ENCODE results near the gene MED25.

The MED25 gene

GRCh38 chr19:49858088-49858985, 40.2 kb downstream of the MED25 start:
- DNase-seq (ENCODE audit: low read depth) = no peak

- DNase-seq (ENCODE audit: low read depth) = no peak
Measured at GRCh38 chr19:49859682-49860335, 41.7 kb downstream of the MED25 start.

DNA sequence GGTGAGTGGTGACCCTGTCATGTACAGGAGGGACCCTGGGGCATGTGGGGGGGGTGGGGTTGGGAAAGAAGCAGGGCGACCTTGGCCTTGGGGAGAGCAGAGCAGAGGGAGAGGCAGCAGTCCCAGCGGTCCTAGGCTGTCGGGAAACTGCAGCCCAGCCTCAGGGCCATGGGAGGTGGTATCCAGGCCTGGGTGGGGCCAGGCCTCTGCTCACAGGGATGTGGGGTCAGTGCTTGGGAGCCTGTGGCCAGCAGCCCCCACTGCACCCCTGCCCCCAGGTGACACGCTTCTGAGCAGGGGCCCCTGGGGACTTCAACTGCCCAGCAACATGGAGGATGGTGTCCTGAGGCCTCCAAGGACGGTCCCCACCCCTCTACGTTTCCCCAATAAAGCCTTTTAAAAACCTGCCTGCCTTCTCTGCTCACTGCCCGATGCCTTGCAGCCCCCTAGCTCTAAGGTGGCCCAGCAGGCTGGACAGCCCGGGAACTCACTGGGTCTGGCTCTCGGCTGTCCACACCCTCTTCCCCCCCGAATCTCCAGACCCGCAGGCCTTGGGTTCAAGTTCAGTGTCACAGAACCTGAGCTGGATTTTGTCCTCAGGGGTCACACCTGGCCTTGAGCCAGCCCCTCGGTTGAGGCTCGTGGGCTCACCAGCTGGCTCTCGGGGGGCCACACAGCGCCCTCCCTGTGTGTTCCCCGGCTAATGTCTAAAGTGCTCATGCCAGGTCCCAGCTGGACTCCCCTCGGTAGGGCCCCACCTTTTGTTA, 42.4 kb downstream of the MED25 start:
- DNase-seq (ENCODE audit: low read depth) = no peak

DNA sequence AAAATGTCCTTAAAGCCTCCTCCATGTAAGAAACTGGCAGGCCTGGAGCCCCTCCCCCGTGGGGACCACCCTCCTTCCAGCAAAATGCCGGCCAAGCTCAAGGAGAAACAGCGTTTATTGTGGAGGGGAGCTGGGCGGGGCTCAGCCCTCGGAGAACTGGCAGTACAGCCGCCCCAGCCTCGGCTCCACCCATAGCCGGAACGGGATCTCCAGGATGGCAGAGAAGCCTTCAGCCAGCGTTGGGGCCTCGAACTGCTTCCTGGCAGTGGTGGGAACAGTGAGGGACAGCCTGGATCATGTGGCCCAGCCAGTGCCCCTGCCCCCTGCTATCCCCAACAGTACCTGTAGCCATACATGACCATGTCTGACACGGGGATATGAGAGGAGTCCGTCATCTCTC, 43.0 kb downstream of the MED25 start:
- DNase-seq (ENCODE audit: low read depth) = no peak

- no peak for DNase-seq (ENCODE audit: low read depth)
Measured at GRCh38 chr19:49861541-49862378, 43.7 kb downstream of the MED25 start.

DNA sequence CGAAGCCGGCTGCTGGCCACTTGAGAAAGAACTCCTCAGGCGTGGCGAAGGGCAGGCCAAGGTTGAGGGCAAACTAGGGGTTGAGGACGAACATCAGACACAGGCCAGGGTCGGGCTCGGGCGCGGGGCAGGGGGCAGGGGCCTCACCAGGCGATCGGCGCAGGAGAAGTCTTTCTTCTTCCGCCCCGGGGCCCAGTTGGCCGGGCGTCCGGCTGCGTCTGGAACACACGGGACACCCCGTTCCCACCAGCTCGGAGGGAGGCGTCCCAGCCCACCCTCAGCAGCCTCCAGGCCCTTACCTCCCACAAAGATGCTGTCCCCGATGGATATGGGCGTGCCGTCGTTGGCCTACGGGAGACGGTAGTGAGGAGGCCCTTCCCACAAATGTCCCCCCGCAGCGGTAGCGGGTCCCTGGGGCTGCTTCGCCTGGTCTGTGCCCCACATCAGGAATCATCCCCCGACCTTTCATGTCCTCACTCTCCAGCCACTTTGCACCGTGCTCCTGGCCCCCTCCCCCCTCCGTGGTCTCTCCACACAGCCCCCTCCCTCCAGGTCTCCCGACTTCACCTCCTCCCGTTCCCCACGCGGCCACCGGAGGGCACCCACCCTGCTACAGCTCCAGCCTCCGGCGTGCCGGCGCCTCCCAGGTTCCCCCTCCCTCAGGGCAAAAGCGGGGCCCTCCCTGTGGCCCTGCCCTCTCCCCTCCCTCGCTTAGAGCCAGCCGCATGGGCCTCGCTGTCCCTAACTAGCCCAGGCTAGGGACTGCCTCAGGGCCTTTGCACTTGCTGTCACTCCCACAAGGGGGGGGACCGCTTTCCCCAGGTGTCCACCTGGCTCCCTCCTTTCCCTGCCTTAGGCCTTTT, 44.5 kb downstream of the MED25 start:
- no peak for DNase-seq (ENCODE audit: low read depth)

DNA sequence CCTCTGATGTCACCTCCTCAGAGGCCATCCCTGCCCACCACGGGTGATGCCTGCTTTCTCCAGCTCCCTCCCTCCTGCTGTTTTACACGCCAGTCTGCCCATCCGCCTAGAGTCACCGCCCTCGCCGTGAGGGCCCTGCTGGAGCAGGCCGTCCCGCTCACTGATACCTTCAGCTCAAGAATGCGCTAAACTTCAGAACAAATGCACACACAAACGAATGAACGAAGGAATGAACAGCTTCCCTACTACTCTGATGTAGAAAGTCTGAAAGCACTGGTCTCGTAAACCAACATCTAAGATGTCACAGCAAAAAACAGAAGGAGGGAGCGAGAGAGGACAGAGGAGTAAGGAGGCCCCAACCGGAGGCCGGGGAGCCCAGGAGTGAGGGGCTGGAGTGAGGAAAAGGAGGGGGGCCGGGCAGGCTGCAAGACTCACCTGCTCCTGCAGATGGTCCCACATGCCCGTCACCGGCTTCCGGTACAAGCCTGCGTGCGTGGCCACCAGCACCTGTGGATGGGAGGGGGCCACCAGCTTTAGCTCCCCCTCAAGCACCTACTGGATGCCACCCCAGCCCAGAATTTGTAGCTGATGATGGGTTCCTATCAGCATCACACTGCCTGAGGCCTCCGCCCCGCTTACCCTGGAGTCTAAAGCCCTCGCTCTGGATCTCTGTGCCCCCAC, 45.3 kb downstream of the MED25 start:
- no peak for DNase-seq (ENCODE audit: low read depth)

DNA sequence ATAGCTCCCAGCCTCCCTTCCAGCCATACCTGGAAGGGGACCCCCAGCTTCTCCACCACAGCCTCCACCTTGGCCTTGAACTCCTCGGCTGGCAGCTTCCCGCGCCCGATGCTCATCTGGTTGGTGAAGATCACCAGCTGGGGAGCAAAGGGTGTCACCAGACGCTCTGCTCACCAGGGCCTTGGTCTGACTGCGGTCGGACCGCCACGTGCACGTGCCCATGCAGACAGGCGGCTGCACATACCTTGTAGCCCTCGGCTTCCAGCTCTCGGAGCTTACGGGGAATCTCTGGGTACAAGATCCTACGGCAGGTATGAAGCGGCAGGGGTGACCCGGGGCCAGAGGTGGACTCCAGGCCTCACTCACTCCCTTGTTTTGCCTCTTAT, 45.8 kb downstream of the MED25 start:
- no peak for DNase-seq (ENCODE audit: low read depth)

DNA sequence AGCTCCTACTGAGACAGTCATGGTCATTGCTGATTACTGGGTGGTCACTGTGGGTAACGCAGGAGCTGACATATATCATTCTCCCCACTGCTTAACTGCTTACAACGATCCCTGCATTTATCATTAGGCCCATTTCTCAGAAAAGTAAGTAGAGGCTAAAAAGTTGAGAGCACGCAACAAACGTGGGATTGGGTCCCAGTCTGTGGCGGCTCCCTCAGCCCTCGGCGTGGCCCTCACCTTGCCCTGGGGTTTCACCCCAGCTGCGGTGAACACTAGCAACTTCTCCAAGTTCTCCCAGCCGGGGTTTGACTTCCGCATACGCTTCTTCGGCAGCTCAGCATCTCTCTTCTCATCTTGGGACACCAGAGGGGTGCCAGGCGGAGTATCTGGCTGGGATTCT, 46.8 kb downstream of the MED25 start:
- DNase-seq (ENCODE audit: low read depth) = no peak

DNA sequence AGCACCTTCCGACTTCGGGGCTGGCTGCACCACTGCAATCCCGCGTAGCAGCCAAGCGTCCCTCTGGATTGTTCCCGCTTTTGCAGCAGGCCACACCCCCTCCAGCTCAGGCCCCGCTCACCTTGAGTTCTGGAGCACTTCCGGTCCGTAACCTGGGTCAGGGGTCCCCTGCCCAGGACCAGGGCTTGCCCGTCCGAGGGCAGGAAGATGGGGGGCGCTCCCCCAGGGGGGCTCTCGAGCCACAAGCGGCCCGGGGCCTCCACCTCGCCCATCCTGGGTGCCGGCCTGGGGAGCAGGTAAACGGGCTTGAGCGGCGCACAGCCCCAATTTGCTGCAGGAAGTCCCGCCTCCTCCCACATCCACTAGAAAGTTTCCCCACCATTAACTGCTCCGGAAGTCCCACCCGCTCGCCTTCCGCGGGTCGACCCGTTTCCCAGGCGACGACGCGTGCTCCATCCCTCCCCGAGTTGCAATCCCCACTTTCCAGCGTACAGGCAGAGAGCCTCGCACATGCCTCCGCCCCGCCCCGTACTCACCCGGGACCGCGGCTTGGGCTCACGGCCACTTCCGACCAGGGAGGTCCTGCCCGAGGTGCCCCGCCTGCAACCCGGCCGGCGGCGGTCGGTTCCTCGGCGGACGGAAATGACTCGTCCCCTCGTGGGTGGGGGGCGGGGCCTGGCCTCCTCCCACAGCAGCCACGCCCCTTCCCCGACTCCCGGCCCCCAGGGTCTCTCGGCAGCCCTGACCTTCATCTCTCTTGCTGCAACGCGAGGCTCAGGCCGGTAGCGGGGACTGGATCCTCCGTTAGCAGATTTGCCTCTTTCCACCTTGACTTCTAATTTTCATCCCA, 49.1 kb downstream of the MED25 start, which contains the start of gene PNKP:
Gene PNKP, minus strand, starts transcription at position 644 of the 850 bp plus-strand sequence. Its CDS starts 372 bp downstream, at position 272.
- DNase-seq (ENCODE audit: low read depth) = peak; percentile 79

- DNase-seq (ENCODE audit: low read depth) = no peak
Measured at GRCh38 chr19:49869009-49869483, 51.0 kb downstream of the MED25 start.

DNA sequence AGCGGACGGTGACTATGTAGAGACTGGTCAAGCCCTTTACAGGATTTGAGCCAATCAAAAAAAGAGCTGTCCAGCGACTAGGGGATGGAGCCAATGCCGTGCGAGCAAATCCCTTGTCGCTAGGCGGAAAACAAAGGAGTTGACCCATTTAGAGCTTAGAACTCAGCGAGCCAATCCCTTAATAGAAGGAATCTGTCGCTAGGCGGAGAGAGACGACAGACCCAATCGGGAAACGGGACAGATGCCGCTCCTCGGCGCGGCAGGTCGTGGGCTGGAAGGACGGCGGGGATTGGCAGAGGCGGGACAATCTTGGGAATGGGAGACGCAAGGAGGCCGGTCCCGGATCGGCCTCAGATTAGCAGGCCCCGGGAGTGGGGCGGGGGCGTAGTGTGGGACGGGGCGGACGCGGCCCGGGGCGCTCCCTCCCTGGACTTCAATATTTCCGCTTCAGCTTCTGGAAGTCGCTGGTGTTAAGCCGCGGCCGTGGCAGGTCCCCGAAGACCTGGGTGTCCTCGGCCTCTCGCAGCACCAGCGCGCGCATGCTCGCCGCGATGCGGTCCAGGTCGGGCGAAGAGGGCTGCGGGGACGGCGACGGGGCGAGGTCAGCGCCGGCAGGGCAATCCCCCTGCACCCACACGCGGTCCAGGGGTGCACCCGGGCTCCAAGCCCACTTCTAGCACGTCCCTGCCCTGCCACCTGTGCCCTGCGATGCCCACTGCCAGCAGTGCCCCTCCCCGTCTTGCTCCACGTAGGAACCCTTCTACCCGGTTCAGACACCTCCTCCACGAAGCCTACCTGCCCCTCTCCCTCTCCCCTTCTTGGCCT, 51.6 kb downstream of the MED25 start:
- peak; percentile 99 for DNase-seq (ENCODE audit: low read depth)

DNA sequence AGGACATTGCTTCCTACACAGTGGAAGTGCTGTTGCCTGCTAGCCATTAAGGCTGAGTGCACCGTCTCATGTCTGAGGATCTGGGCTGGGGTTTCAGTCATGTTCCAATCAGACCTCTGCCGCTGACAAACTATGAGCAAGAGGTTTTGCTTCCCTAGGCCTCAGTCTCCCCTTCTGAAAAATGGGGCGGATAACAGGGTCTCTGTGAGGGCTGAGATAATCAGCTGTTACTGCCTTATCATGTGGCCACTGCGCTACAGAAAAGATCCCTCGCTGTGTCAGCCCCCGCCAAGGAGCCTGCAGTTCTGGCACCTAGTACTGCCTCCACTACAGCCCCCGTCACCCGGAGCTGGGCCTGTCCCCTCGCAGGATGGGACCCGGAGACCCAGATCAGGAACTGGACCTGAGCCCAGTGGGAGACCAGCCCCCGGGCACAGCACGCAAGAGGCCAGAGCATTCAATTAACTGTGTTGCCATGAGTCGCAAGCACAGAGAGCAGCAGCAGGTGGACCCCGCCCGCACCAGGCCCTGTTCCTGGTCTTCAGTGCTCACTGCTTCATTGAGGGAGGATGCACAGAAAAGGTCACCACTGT, 52.3 kb downstream of the MED25 start:
- no peak for DNase-seq (ENCODE audit: low read depth)

DNA sequence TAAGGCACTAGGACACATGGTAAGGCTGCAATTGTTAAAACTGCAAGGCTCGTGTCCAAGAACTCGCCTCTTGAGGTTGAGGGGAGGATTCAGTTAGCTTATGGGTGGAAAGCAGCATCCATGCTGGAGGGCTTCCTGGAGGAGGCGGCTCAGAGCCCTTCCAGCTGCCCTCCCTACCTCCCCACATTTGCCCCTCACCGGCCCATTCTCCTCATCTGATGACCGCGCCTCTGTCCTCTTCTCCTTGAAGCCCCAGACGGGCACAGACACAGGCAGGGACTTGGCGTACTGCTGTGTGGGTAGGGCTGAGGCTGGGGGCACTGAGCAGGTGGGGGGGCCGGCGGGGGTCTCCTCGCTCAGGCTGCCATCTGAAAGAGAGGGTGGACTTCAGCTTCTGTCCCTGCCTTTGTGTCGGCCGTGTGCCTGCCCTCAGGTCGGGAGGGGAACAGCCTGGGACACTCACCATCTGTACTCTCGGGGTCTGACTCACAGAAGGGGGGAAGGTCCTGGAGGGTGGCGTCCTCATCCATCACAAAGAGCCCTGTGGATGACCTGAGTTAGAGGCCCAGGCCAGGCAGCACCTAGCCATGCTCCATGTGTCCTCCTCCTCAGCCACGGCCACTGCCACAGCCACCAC, 53.4 kb downstream of the MED25 start:
- DNase-seq (ENCODE audit: low read depth) = no peak

- DNase-seq (ENCODE audit: low read depth) = no peak
Measured at GRCh38 chr19:49872245-49873128, 54.4 kb downstream of the MED25 start.

DNA sequence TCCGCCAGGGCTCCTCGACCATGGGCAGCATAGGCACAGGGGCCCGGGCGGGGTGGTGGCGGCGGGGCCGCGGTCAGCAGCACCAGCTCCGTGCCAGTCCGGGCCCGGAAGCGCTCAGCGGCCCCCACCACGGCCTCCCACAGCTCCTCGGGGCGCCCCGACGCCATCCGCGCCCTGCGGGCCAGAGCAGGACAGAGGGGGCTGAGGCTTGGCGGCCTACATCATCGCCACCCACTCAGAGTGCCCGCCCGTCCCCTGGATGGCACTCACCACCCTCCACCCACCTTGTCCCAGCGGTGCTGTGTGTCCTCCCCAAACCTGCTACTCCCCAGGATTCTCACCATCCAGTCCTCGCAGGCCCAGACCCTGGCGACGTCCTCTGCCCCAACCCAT, 55.0 kb downstream of the MED25 start:
- DNase-seq (ENCODE audit: low read depth) = no peak

Data from HS-5 (cell line).